ENCODE measurements around the gene CFTR. TPM values are rescaled to one million over a fixed set of nuclear protein-coding genes. Genes with fewer than 3 reads are reported as not detected.

Gene CFTR
- total and polyA plus RNA-seq, 2 donors from 2014 or later = 2.5 to 12.8 TPM

DNA sequence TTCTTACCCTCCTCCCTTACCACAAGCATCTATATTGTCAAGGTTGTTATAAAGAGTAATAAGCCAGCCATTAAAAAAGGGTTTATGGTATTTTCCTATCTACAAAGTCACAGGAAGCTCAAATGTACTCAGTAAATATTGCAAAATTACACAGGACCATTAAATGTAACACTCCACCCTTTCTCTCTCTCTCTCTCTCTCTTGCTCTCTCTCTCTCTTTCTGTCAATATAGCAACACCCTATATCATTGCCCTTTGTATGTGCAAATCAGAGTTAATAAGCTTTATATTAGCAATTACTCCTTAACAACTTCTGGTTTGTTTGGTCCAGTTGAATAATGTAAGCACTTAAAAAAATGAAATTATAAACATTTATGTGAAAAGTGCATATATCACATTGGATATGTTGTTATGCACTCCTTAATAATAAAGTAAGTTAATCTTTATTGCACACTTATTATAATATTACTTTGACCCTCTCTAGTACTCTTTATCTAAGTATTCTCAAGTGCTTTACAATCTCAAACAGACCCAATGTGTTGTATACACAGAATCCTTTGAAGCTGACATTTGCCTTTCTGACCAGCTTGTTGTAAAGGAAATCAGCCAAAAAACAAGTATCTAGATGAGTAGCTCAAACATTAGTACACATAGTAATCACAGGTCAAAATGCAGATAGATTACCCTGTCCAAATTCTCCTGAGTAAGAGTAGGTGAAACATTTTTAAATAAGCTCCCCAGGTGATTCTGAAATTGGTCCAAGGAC is 93.2 kb downstream of the CFTR start:
- H3K9ac ChIP-seq (ENCODE audit: low read length in 3 of 3) = no peak overlapping the region
- TF ChIP-seq, protein P1, sequence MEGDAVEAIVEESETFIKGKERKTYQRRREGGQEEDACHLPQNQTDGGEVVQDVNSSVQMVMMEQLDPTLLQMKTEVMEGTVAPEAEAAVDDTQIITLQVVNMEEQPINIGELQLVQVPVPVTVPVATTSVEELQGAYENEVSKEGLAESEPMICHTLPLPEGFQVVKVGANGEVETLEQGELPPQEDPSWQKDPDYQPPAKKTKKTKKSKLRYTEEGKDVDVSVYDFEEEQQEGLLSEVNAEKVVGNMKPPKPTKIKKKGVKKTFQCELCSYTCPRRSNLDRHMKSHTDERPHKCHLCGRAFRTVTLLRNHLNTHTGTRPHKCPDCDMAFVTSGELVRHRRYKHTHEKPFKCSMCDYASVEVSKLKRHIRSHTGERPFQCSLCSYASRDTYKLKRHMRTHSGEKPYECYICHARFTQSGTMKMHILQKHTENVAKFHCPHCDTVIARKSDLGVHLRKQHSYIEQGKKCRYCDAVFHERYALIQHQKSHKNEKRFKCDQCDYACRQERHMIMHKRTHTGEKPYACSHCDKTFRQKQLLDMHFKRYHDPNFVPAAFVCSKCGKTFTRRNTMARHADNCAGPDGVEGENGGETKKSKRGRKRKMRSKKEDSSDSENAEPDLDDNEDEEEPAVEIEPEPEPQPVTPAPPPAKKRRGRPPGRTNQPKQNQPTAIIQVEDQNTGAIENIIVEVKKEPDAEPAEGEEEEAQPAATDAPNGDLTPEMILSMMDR (IDR thresholded peaks at IDR 0.05; ENCODE audit: borderline replicate concordance, extremely low read depth, insufficient read depth) = no peak
- FAIRE-seq = no peak
- H3K36me3 ChIP-seq (ENCODE audit: control insufficient read depth in 2 of 3, insufficient read depth in 3 of 3, low read length in 3 of 3) = no peaks in the 10 kb centered on the region
- no peaks in the 10 kb centered on the region for H3K4me1 ChIP-seq (ENCODE audit: control insufficient read depth in 2 of 3, insufficient read depth in 2 of 3, low read depth in 1 of 3, low read length in 3 of 3)
- H3K27ac ChIP-seq (ENCODE audit: low read depth in 2 of 2, low read length in 2 of 2) = no peak overlapping the region
- H3K27me3 ChIP-seq (ENCODE audit: control insufficient read depth, insufficient read depth, low read length) = no peaks in the 10 kb centered on the region
- H3K4me3 ChIP-seq (ENCODE audit: low read length in 3 of 3) = no peak overlapping the region
- DNase-seq = no peak
- intact Hi-C loops (cut with DNase I) = no loop called here
- H3K9me3 ChIP-seq (ENCODE audit: control insufficient read depth in 2 of 3, insufficient read depth in 1 of 3, low read length in 3 of 3) = no peaks in the 10 kb centered on the region

DNA sequence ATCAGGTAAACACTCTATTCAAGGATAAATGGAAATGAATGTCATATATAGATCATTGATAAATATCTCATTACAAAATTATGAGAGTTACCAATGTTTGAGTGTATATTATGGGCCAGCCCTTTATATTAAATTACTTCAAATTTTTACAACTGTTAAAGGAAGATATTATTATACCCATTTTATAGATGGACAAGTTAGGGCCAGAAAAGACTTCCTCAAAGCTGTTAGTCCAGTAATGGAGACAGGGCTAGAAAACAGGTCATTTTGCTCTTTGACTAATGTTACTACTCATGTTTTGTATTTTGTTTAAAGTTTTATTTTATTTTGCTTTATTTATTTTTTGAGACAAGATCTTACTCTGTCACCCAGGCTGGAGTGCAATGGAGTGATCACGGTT is 101.6 kb downstream of the CFTR start:
- no peak overlapping the region for H3K27ac ChIP-seq (ENCODE audit: low read depth in 2 of 2, low read length in 2 of 2)
- FAIRE-seq = no peak
- no peak for DNase-seq
- intact Hi-C loops (cut with DNase I) = no loop called here
- H3K4me1 ChIP-seq (ENCODE audit: control insufficient read depth in 2 of 3, insufficient read depth in 2 of 3, low read depth in 1 of 3, low read length in 3 of 3) = no peaks in the 10 kb centered on the region
- no peaks in the 10 kb centered on the region for H3K36me3 ChIP-seq (ENCODE audit: control insufficient read depth in 2 of 3, insufficient read depth in 3 of 3, low read length in 3 of 3)
- H3K9me3 ChIP-seq (ENCODE audit: control insufficient read depth in 2 of 3, insufficient read depth in 1 of 3, low read length in 3 of 3) = no peaks in the 10 kb centered on the region
- H3K27me3 ChIP-seq (ENCODE audit: control insufficient read depth, insufficient read depth, low read length) = no peaks in the 10 kb centered on the region
- H3K4me3 ChIP-seq (ENCODE audit: low read length in 3 of 3) = no peak overlapping the region
- TF ChIP-seq, protein P1 (IDR thresholded peaks at IDR 0.05; ENCODE audit: borderline replicate concordance, extremely low read depth, insufficient read depth) = no peak
- no peak overlapping the region for H3K9ac ChIP-seq (ENCODE audit: low read length in 3 of 3)

DNA sequence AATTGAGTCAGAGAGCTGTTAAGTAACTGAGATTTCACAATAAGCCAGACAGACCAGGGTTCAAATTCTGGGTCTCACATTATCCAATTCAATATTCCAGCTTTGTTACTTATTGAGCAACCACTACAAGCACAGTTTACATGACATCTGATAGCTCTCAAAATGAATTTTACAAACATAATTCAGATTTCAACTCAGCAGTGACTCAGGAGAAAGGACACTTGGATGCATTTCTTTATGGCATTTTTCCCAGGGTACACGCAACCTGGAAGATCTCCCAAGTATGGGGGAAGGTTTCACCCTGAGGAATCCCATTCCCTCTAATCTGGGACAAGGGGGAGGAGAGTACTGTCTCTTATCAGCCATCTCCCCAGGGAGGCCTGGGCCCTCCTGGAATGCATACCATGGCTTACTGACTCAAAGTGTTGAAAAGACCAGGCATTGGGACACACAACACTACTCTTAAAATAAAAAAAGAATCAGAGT is 102.4 kb downstream of the CFTR start:
- no peak overlapping the region for H3K9ac ChIP-seq (ENCODE audit: low read length in 3 of 3)
- H3K36me3 ChIP-seq (ENCODE audit: control insufficient read depth in 2 of 3, insufficient read depth in 3 of 3, low read length in 3 of 3) = no peaks in the 10 kb centered on the region
- H3K9me3 ChIP-seq (ENCODE audit: control insufficient read depth in 2 of 3, insufficient read depth in 1 of 3, low read length in 3 of 3) = no peaks in the 10 kb centered on the region
- H3K4me1 ChIP-seq (ENCODE audit: control insufficient read depth in 2 of 3, insufficient read depth in 2 of 3, low read depth in 1 of 3, low read length in 3 of 3) = no peaks in the 10 kb centered on the region
- intact Hi-C loops (cut with DNase I) = no loop called here
- TF ChIP-seq, protein P1 (IDR thresholded peaks at IDR 0.05; ENCODE audit: borderline replicate concordance, extremely low read depth, insufficient read depth) = no peak
- no peak overlapping the region for H3K27ac ChIP-seq (ENCODE audit: low read depth in 2 of 2, low read length in 2 of 2)
- H3K4me3 ChIP-seq (ENCODE audit: low read length in 3 of 3) = no peak overlapping the region
- H3K27me3 ChIP-seq (ENCODE audit: control insufficient read depth, insufficient read depth, low read length) = no peaks in the 10 kb centered on the region
- DNase-seq (peak in 1 of 5 donors; percentile 82), FAIRE-seq (no peak)

Measured in kidney (tissue), 14 donors.